Liver (tissue), 9 donors: ENCODE measurements around the gene PLD2. TPM values are rescaled to one million over a fixed set of nuclear protein-coding genes. Genes with fewer than 3 reads are reported as not detected.

Experiments used
- DNase-seq: peaks from one replicate; pipeline ENCODE4 v3.0.0-alpha.2; 2017; ENCODE audit warnings: low spot score
- H3K27ac ChIP-seq, 2 donors: one replicate each; pipeline ENCODE4 v1.7.0; 2013; ENCODE audit warnings: inconsistent platforms in 2 of 2, low read length in 2 of 2, control low read depth in 1 of 2, low read depth in 1 of 2, mild to moderate bottlenecking in 1 of 2
- H3K27me3 ChIP-seq, 4 donors: one replicate each; pipeline versions ENCODE4 v1.6.1 to v1.7.0; 2013; ENCODE audit warnings: low read length in 3 of 4, inconsistent platforms in 1 of 4, mild to moderate bottlenecking in 1 of 4, moderate library complexity in 1 of 4; ENCODE audit not compliant: control insufficient read depth in 4 of 4, insufficient read depth in 4 of 4
- H3K36me3 ChIP-seq, 4 donors: one replicate each; pipeline versions ENCODE4 v1.6.1 to v1.7.0; 2013; ENCODE audit warnings: low read length in 3 of 4, mild to moderate bottlenecking in 3 of 4, low read depth in 1 of 4, moderate library complexity in 1 of 4; ENCODE audit not compliant: control insufficient read depth in 4 of 4, insufficient read depth in 3 of 4
- H3K4me1 ChIP-seq, 4 donors: one replicate each; pipeline versions ENCODE4 v1.6.1 to v1.7.0; 2013; ENCODE audit warnings: low read length in 3 of 4, mild to moderate bottlenecking in 3 of 4, moderate library complexity in 1 of 4; ENCODE audit not compliant: control insufficient read depth in 4 of 4, insufficient read depth in 4 of 4
- H3K4me3 ChIP-seq, 3 donors: one replicate each; pipeline versions ENCODE4 v1.6.1 to v1.7.0; 2013; ENCODE audit warnings: low read length in 3 of 3, control low read depth in 1 of 3, low read depth in 1 of 3, mild to moderate bottlenecking in 1 of 3
- H3K9ac ChIP-seq, 2 donors: one replicate each; pipeline ENCODE4 v1.7.0; 2013; ENCODE audit warnings: low read length in 2 of 2, mild to moderate bottlenecking in 2 of 2, moderate library complexity in 2 of 2, control low read depth in 1 of 2, low read depth in 1 of 2
- H3K9me3 ChIP-seq, 4 donors: one replicate each; pipeline versions ENCODE4 v1.6.1 to v1.7.0; 2013; ENCODE audit warnings: low read length in 3 of 4; ENCODE audit not compliant: control insufficient read depth in 4 of 4
- ATF3 ChIP-seq: IDR thresholded peaks from 2 replicates; pipeline ENCODE4 v1.6.1; 2016; ENCODE audit warnings: antibody characterized with exemption
- EGR1 ChIP-seq, 2 donors: IDR thresholded peaks; 2 replicates each; pipeline ENCODE4 v1.6.1; 2016 to 2018; ENCODE audit warnings: antibody characterized with exemption in 2 of 2, low read depth in 2 of 2
- GABPA ChIP-seq, 2 donors: IDR thresholded peaks in 1 of 2; conservative IDR thresholded peaks in 1 of 2; 2 replicates each; pipeline ENCODE4 v1.6.1; 2016; ENCODE audit warnings: antibody characterized with exemption in 2 of 2, mild to moderate bottlenecking in 1 of 2, moderate library complexity in 1 of 2
- HNF4A ChIP-seq, 2 donors: conservative IDR thresholded peaks; 2 replicates each; pipeline ENCODE4 v1.6.1; 2016; ENCODE audit warnings: antibody characterized with exemption in 2 of 2, mild to moderate bottlenecking in 2 of 2
- HNF4G ChIP-seq: IDR thresholded peaks from 2 replicates; pipeline ENCODE4 v1.6.1; 2016; ENCODE audit warnings: antibody characterized with exemption
- JUND ChIP-seq, 2 donors: IDR thresholded peaks; 2 replicates each; pipeline ENCODE4 v1.6.1; 2016; ENCODE audit warnings: antibody characterized with exemption in 2 of 2
- MAX ChIP-seq: IDR thresholded peaks from 2 replicates; pipeline ENCODE4 v1.6.1; 2016; ENCODE audit warnings: antibody characterized with exemption
- NR2F2 ChIP-seq: IDR thresholded peaks from 2 replicates; pipeline ENCODE4 v1.6.1; 2016; ENCODE audit warnings: antibody characterized with exemption
- RAD21 ChIP-seq, 2 donors: IDR thresholded peaks; 2 replicates each; pipeline ENCODE4 v1.6.1; 2016; ENCODE audit warnings: antibody characterized with exemption in 2 of 2, mild to moderate bottlenecking in 2 of 2
- REST ChIP-seq: IDR thresholded peaks from 2 replicates; pipeline ENCODE4 v1.6.1; 2016; ENCODE audit warnings: antibody characterized with exemption, mild to moderate bottlenecking
- RXRA ChIP-seq, 2 donors: IDR thresholded peaks; 2 replicates each; pipeline ENCODE4 v1.6.1; 2017 to 2018; ENCODE audit warnings: antibody characterized with exemption in 2 of 2, mild to moderate bottlenecking in 1 of 2
- SP1 ChIP-seq: IDR thresholded peaks from 2 replicates; pipeline ENCODE4 v1.6.1; 2018; ENCODE audit warnings: antibody characterized with exemption, mild to moderate bottlenecking
- TAF1 ChIP-seq: conservative IDR thresholded peaks from 2 replicates; pipeline ENCODE4 v1.6.1; 2016; ENCODE audit warnings: antibody characterized with exemption, mild to moderate bottlenecking
- YY1 ChIP-seq: IDR thresholded peaks from 2 replicates; pipeline ENCODE4 v1.6.1; 2016; ENCODE audit warnings: antibody characterized with exemption, mild to moderate bottlenecking
- WGBS: extraction: QIAGEN DNeasy Blood & Tissue Kit; methylation state at CpG from one replicate; pipeline ENCODE4 v1.1.7; 2013; 5-methylcytosine and 5-hydroxymethylcytosine counted together
- polyA plus RNA-seq, 2 donors: library from polyadenylated mRNA; stranded (reverse) in 1 of 2; unstranded in 1 of 2; fragments of 200-250 nt in 1 of 2; fragments of >200 nt in 1 of 2; fragmentation: Nextera tagmentation in 1 of 2; extraction: Ambion mirVana in 1 of 2; gene quantifications; one replicate each; pipeline versions ENCODE4 v1.2.1 to v1.2.3, GENCODE V29; 2013 to 2015
- total RNA-seq, 2 donors: library from RNA; depleted of rRNA; stranded (reverse); fragments of >200 nt; gene quantifications; one replicate each; pipeline ENCODE4 v1.2.3, GENCODE V29; 2014
- donor health status: healthy.
- donor health status: healthy.
- donor health status: healthy.
- donor health status: healthy.
- donor health status: healthy.

The PLD2 gene
- total and polyA plus RNA-seq, 4 donors = 3.5 to 15.8 (median 5.8) TPM

GRCh38 chr17:4788159-4788806 lies 18.7 kb upstream of the PLD2 start:
- Histone ChIP-seq H3K27ac (peak overlapping the region; percentile 76 to 94), H3K9ac (peak overlapping the region in 1 of 2 donors; percentile 71), H3K36me3 (no peaks in the 10 kb centered on the region), H3K4me3 (peak overlapping the region; percentile 68 to 78 (median 71)), H3K4me1 (peaks cover 3 to 37% (median 22%) of the 10 kb centered on the region in 4 donors), H3K27me3 (no peaks in the 10 kb centered on the region), H3K9me3 (no peaks in the 10 kb centered on the region)
- no peak for DNase-seq
- WGBS = 32% methylated on average over 14 of the region's 14 CpGs
- TF ChIP-seq MAX (no peak), NR2F2 (peak; percentile 12)

GRCh38 chr17:4788807-4789700 lies 17.9 kb upstream of the PLD2 start, which contains the start of gene GLTPD2:
Gene GLTPD2 (plus strand): TSS chr17:4788964. CDS start chr17:4789012, 48 bp downstream.
- Histone ChIP-seq H3K4me1 (peaks cover 3 to 37% (median 22%) of the 10 kb centered on the region in 4 donors), H3K36me3 (no peaks in the 10 kb centered on the region), H3K9me3 (no peaks in the 10 kb centered on the region), H3K4me3 (peak within 1 kb of the TSS; percentile 68 to 78 (median 71)), H3K9ac (peak within 1 kb of the TSS; percentile 71 to 80), H3K27me3 (no peaks in the 10 kb centered on the region), H3K27ac (peak within 1 kb of the TSS; percentile 76 to 94)
- TF ChIP-seq SP1 (peak; percentile 80), HNF4A (conservative IDR thresholded peaks at IDR 0.05) (peak; percentile 71 to 83), EGR1 (IDR thresholded peaks at IDR 0.05; ENCODE audit: low read depth in 2 of 2) (peak in 1 of 2 donors; percentile 84), JUND (IDR thresholded peaks at IDR 0.05) (no peak), YY1 (no peak), HNF4G (no peak), RAD21 (IDR thresholded peaks at IDR 0.05) (peak; percentile 26 to 46), RXRA (IDR thresholded peaks at IDR 0.05) (peak; percentile 63 to 86), REST (peak; percentile 22), GABPA (IDR thresholded peaks at IDR 0.05 in 1 of 2, conservative IDR thresholded peaks at IDR 0.05 in 1 of 2) (no peak), TAF1 (peak; percentile 57), ATF3 (no peak)
- peak; percentile 72 for DNase-seq
- WGBS = 14% methylated on average over 62 of the region's 62 CpGs
